ENCODE measurements around the gene STK10. TPM values are rescaled to one million over a fixed set of nuclear protein-coding genes. Genes with fewer than 3 reads are reported as not detected.
"Not testable (repeated sequence)": the region's sequence is repeated elsewhere in the genome, so short reads cannot be mapped to it uniquely, and the experiment has no call there.

STK10 gene
- total RNA-seq, 3 donors from 2014 or later = 17.1 to 32.5 (median 23.3) TPM

DNA sequence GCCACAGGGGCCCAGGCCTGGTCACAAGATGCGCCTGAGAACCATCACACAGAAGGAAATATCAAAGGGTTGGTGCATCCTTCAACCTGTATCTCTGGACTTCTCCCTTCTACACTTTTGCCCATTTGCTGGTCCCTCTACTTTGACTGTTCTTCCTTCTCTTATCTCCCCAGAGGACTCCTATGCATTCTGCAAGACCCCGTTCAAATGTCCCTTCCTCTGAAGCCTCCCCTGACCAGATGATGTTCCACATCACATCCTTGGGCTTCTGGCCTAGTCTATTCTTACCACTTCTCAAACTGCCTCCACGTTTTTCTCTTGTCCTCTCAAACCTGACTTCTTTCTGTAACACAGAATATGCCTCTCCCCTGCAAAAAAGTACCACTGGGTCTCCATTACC lies 34.3 kb downstream of the STK10 start:
- DNase-seq (ENCODE audit: low spot score in 2 of 2) = no peak
- H3K4me3 ChIP-seq = no peak overlapping the region

DNA sequence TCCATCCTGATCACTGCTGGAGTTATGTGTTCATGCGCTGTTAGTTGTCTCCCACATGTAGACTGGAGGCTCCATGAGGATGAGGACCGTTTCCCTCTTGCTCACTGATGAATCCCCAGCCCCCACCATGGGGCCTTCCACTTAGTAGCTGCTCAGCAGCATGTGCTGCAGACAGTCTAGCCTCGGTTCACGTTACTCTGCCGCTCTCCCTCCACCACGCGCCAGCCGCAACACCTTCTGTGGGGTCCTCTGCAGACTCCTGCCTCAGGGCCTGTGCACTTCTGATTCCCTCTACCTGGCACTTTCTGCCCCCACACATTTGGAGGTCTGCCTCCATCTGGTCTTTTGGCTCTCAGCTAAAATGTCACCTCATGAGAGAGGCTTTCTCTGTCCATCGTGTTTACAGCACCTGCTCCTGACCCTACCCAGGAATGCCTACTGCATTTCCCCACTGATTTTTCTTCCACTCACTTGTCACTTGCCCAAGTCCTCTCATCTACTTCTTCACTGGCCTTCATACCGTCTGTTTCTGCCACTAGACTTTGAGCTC lies 36.3 kb downstream of the STK10 start:
- intact Hi-C loops (cut with DNase I; ENCODE audit: low total_unique reads) = no loop called here
- H3K27me3 ChIP-seq = no peaks in the 10 kb centered on the region
- H3K27ac ChIP-seq = no peak overlapping the region
- TF ChIP-seq, protein P1, sequence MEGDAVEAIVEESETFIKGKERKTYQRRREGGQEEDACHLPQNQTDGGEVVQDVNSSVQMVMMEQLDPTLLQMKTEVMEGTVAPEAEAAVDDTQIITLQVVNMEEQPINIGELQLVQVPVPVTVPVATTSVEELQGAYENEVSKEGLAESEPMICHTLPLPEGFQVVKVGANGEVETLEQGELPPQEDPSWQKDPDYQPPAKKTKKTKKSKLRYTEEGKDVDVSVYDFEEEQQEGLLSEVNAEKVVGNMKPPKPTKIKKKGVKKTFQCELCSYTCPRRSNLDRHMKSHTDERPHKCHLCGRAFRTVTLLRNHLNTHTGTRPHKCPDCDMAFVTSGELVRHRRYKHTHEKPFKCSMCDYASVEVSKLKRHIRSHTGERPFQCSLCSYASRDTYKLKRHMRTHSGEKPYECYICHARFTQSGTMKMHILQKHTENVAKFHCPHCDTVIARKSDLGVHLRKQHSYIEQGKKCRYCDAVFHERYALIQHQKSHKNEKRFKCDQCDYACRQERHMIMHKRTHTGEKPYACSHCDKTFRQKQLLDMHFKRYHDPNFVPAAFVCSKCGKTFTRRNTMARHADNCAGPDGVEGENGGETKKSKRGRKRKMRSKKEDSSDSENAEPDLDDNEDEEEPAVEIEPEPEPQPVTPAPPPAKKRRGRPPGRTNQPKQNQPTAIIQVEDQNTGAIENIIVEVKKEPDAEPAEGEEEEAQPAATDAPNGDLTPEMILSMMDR (IDR thresholded peaks at IDR 0.05) = no peak
- TF ChIP-seq POLR2AphosphoS5 (IDR thresholded peaks at IDR 0.05) = no peak
- TF ChIP-seq POLR2A (IDR thresholded peaks at IDR 0.05) = no peak
- no peak for DNase-seq (ENCODE audit: low spot score in 2 of 2)
- H3K36me3 ChIP-seq = no peaks in the 10 kb centered on the region
- H3K9me3 ChIP-seq = no peaks in the 10 kb centered on the region
- no peaks in the 10 kb centered on the region for H3K4me1 ChIP-seq
- H3K4me3 ChIP-seq = no peak overlapping the region

More for the DNA sequence above, 34.3 kb downstream of the STK10 start:
- intact Hi-C loops (cut with DNase I; ENCODE audit: low total_unique reads) = no loop called here
- H3K27me3 ChIP-seq = no peaks in the 10 kb centered on the region
- H3K4me1 ChIP-seq = no peaks in the 10 kb centered on the region
- TF ChIP-seq POLR2A (IDR thresholded peaks at IDR 0.05) = no peak
- TF ChIP-seq, protein P1 (IDR thresholded peaks at IDR 0.05) = no peak
- no peak for TF ChIP-seq POLR2AphosphoS5 (IDR thresholded peaks at IDR 0.05)
- H3K27ac ChIP-seq = no peak overlapping the region
- no peaks in the 10 kb centered on the region for H3K36me3 ChIP-seq
- H3K9me3 ChIP-seq = no peaks in the 10 kb centered on the region

DNA sequence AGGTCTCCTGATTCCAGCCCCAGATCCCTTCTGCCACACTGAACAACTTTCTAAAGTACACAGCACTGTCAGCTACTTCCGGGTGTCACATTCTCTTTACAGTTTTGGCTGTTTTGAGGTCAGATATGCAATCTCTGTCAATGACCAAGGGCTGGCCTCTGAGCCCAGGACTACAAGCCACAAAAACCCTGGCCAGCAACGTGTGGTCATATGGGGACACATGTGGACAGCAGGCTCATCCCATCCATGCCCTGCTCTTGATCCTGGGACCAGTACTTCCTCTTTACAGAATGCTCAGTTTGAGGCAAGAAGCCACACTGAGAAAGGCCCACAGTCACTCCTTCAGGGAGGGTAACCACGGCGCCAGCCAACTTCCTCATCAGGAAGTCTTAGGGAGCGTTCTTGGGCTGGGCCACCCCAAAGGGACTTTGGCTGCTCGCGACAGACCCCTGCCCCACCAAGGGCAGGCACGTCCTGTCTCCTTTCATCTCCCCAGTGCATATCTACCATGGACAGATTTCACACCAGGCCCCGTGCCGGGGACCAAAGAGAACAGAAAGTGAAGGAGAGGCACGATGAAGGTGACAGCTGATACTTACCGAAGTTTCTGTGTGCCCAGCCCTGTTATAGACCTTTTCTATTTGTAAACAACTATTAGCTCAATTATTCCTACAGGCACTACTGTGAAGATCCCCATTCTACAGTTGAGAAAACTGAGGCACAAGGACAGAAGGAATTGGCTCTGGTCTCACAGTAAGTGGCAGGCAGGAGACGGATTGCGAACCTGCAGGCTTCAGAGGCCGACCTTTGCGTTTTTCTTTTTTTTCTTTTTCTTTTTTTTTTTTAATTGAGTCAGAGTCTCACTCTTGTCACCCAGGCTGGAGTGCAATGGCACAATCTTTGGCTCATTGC lies 37.3 kb downstream of the STK10 start:
- intact Hi-C loops (cut with DNase I; ENCODE audit: low total_unique reads) = no loop called here
- Histone ChIP-seq H3K4me1 (no peaks in the 10 kb centered on the region), H3K9me3 (no peaks in the 10 kb centered on the region)

DNA sequence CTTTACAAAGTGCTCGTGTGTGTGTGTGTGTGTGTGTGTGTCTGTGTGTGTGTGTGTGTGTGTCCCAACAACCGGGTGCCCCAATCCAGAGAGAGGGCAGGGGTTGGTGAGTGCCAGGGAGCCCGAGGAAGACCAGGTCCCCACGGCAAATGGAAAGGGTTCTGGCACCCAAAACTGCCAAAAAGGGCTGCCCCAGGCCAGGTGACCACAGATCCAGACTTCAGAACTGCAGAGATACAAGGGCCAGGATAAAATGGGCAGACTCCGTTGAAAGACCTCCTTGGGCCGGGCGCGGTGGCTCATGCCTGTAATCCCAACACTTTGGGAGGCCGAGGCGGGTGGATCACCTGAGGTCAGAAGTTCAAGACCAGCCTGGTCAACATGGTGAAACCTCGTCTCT lies 38.5 kb downstream of the STK10 start:
- intact Hi-C loops (cut with DNase I; ENCODE audit: low total_unique reads); H3K9me3 ChIP-seq; H3K36me3 ChIP-seq; H3K4me3 ChIP-seq; DNase-seq (ENCODE audit: low spot score in 2 of 2); H3K27me3 ChIP-seq; H3K27ac ChIP-seq; H3K4me1 ChIP-seq: not testable (repeated sequence)

More for the DNA sequence above, 37.3 kb downstream of the STK10 start:
- H3K27ac ChIP-seq = peak overlapping the region in 1 of 2 donors; percentile 21
- TF ChIP-seq POLR2AphosphoS5 (IDR thresholded peaks at IDR 0.05) = peak in 1 of 3 donors; percentile 23
- TF ChIP-seq, protein P1 (IDR thresholded peaks at IDR 0.05) = no peak
- no peak for DNase-seq (ENCODE audit: low spot score in 2 of 2)
- H3K36me3 ChIP-seq = no peaks in the 10 kb centered on the region
- no peaks in the 10 kb centered on the region for H3K27me3 ChIP-seq
- no peak overlapping the region for H3K4me3 ChIP-seq

DNA sequence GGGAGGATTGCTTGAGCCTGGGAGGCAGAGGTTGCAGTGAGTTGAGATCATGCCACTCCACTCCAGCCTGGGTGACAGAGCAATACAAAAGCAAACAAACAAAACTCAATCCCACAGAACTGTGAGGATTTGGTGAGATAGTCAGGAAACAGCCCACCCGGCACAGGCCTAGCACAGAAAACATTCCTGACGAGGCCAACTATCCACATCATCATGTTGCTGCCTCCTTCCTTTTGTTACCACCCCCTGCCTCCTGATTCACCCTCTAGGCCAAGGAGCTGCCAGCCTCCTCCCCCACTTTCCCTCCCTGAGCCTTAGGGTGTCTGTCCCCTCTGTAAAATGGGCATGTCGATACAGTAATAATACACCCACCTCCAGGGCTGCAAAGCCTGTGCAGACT lies 39.0 kb downstream of the STK10 start:
- Histone ChIP-seq H3K4me1 (no peaks in the 10 kb centered on the region), H3K36me3 (no peaks in the 10 kb centered on the region), H3K4me3 (no peak overlapping the region), H3K9me3 (no peaks in the 10 kb centered on the region), H3K27ac (no peak overlapping the region), H3K27me3 (no peaks in the 10 kb centered on the region)
- TF ChIP-seq, protein P1 (IDR thresholded peaks at IDR 0.05) = no peak
- TF ChIP-seq POLR2A (IDR thresholded peaks at IDR 0.05) = no peak
- no peak for TF ChIP-seq POLR2AphosphoS5 (IDR thresholded peaks at IDR 0.05)
- DNase-seq (ENCODE audit: low spot score in 2 of 2) = no peak
- intact Hi-C loops (cut with DNase I; ENCODE audit: low total_unique reads) = no loop called here

Measured in breast epithelium (tissue), 4 donors.